ENCODE results near the gene SAXO2.
"Not testable (repeated sequence)": the region's sequence is repeated elsewhere in the genome, so short reads cannot be mapped to it uniquely, and the experiment has no call there.

The SAXO2 gene

GRCh38 chr15:82322488-82322887 lies 59.9 kb downstream of the SAXO2 start:
- H3K27ac ChIP-seq (ENCODE audit: poor library complexity, severe bottlenecking); H3K4me1 ChIP-seq (ENCODE audit: insufficient read depth, poor library complexity, severe bottlenecking); ATAC-seq (ENCODE audit: low read depth); DNase-seq (ENCODE audit: low spot score); H3K9me3 ChIP-seq (ENCODE audit: severe bottlenecking); H3K4me3 ChIP-seq (ENCODE audit: severe bottlenecking); H3K27me3 ChIP-seq (ENCODE audit: insufficient read depth, poor library complexity, severe bottlenecking); H3K36me3 ChIP-seq (ENCODE audit: low read depth): not testable (repeated sequence)

- not testable (repeated sequence) for H3K4me1 ChIP-seq (ENCODE audit: insufficient read depth, poor library complexity, severe bottlenecking); H3K36me3 ChIP-seq (ENCODE audit: low read depth); H3K27me3 ChIP-seq (ENCODE audit: insufficient read depth, poor library complexity, severe bottlenecking); H3K9me3 ChIP-seq (ENCODE audit: severe bottlenecking); H3K27ac ChIP-seq (ENCODE audit: poor library complexity, severe bottlenecking); H3K4me3 ChIP-seq (ENCODE audit: severe bottlenecking); ATAC-seq (ENCODE audit: low read depth)
- DNase-seq (ENCODE audit: low spot score) = peak; percentile 25
Measured at GRCh38 chr15:82324831-82325230, 62.2 kb downstream of the SAXO2 start.

GRCh38 chr15:82325646-82326045 lies 63.0 kb downstream of the SAXO2 start:
- peak; percentile 67 for DNase-seq (ENCODE audit: low spot score)
- not testable (repeated sequence) for H3K27ac ChIP-seq (ENCODE audit: poor library complexity, severe bottlenecking); H3K9me3 ChIP-seq (ENCODE audit: severe bottlenecking); H3K4me1 ChIP-seq (ENCODE audit: insufficient read depth, poor library complexity, severe bottlenecking); H3K27me3 ChIP-seq (ENCODE audit: insufficient read depth, poor library complexity, severe bottlenecking); H3K36me3 ChIP-seq (ENCODE audit: low read depth); ATAC-seq (ENCODE audit: low read depth); H3K4me3 ChIP-seq (ENCODE audit: severe bottlenecking)

- DNase-seq (ENCODE audit: low spot score) = peak; percentile 75
- not testable (repeated sequence) for H3K27me3 ChIP-seq (ENCODE audit: insufficient read depth, poor library complexity, severe bottlenecking); H3K4me1 ChIP-seq (ENCODE audit: insufficient read depth, poor library complexity, severe bottlenecking); H3K36me3 ChIP-seq (ENCODE audit: low read depth); H3K9me3 ChIP-seq (ENCODE audit: severe bottlenecking); H3K4me3 ChIP-seq (ENCODE audit: severe bottlenecking); ATAC-seq (ENCODE audit: low read depth); H3K27ac ChIP-seq (ENCODE audit: poor library complexity, severe bottlenecking)
Measured at GRCh38 chr15:82326896-82327295, 64.3 kb downstream of the SAXO2 start.

- H3K4me3 ChIP-seq (ENCODE audit: severe bottlenecking); H3K27me3 ChIP-seq (ENCODE audit: insufficient read depth, poor library complexity, severe bottlenecking); H3K36me3 ChIP-seq (ENCODE audit: low read depth); H3K9me3 ChIP-seq (ENCODE audit: severe bottlenecking); ATAC-seq (ENCODE audit: low read depth); H3K27ac ChIP-seq (ENCODE audit: poor library complexity, severe bottlenecking); H3K4me1 ChIP-seq (ENCODE audit: insufficient read depth, poor library complexity, severe bottlenecking): not testable (repeated sequence)
- DNase-seq (ENCODE audit: low spot score) = peak; percentile 30
Measured at GRCh38 chr15:82327372-82327771, 64.8 kb downstream of the SAXO2 start.

GRCh38 chr15:82329039-82329438 lies 66.4 kb downstream of the SAXO2 start:
- ATAC-seq (ENCODE audit: low read depth) = peak; percentile 48; the same call in 2 of the 3 replicates
- not testable (repeated sequence) for H3K4me1 ChIP-seq (ENCODE audit: insufficient read depth, poor library complexity, severe bottlenecking); H3K27me3 ChIP-seq (ENCODE audit: insufficient read depth, poor library complexity, severe bottlenecking); H3K27ac ChIP-seq (ENCODE audit: poor library complexity, severe bottlenecking); H3K36me3 ChIP-seq (ENCODE audit: low read depth); DNase-seq (ENCODE audit: low spot score); H3K4me3 ChIP-seq (ENCODE audit: severe bottlenecking); H3K9me3 ChIP-seq (ENCODE audit: severe bottlenecking)

- H3K4me3 ChIP-seq (ENCODE audit: severe bottlenecking); H3K27ac ChIP-seq (ENCODE audit: poor library complexity, severe bottlenecking); H3K4me1 ChIP-seq (ENCODE audit: insufficient read depth, poor library complexity, severe bottlenecking); H3K9me3 ChIP-seq (ENCODE audit: severe bottlenecking); H3K27me3 ChIP-seq (ENCODE audit: insufficient read depth, poor library complexity, severe bottlenecking); ATAC-seq (ENCODE audit: low read depth); DNase-seq (ENCODE audit: low spot score); H3K36me3 ChIP-seq (ENCODE audit: low read depth): not testable (repeated sequence)
Measured at GRCh38 chr15:82330921-82331320, 68.3 kb downstream of the SAXO2 start.

- not testable (repeated sequence) for H3K4me3 ChIP-seq (ENCODE audit: severe bottlenecking); H3K27ac ChIP-seq (ENCODE audit: poor library complexity, severe bottlenecking); DNase-seq (ENCODE audit: low spot score); H3K9me3 ChIP-seq (ENCODE audit: severe bottlenecking); H3K27me3 ChIP-seq (ENCODE audit: insufficient read depth, poor library complexity, severe bottlenecking); H3K36me3 ChIP-seq (ENCODE audit: low read depth); H3K4me1 ChIP-seq (ENCODE audit: insufficient read depth, poor library complexity, severe bottlenecking); ATAC-seq (ENCODE audit: low read depth)
Measured at GRCh38 chr15:82331576-82332304, 69.1 kb downstream of the SAXO2 start.

- not testable (repeated sequence) for ATAC-seq (ENCODE audit: low read depth); H3K4me3 ChIP-seq (ENCODE audit: severe bottlenecking); H3K9me3 ChIP-seq (ENCODE audit: severe bottlenecking); H3K27ac ChIP-seq (ENCODE audit: poor library complexity, severe bottlenecking); H3K36me3 ChIP-seq (ENCODE audit: low read depth); H3K4me1 ChIP-seq (ENCODE audit: insufficient read depth, poor library complexity, severe bottlenecking); DNase-seq (ENCODE audit: low spot score); H3K27me3 ChIP-seq (ENCODE audit: insufficient read depth, poor library complexity, severe bottlenecking)
Measured at GRCh38 chr15:82332711-82333602, 70.3 kb downstream of the SAXO2 start.

- H3K27ac ChIP-seq (ENCODE audit: poor library complexity, severe bottlenecking) = not testable (repeated sequence)
Measured at GRCh38 chr15:82333603-82334553, 71.3 kb downstream of the SAXO2 start.

More at GRCh38 chr15:82333603-82334553, 71.3 kb downstream of the SAXO2 start:
- not testable (repeated sequence) for H3K27me3 ChIP-seq (ENCODE audit: insufficient read depth, poor library complexity, severe bottlenecking); DNase-seq (ENCODE audit: low spot score); H3K9me3 ChIP-seq (ENCODE audit: severe bottlenecking); H3K4me1 ChIP-seq (ENCODE audit: insufficient read depth, poor library complexity, severe bottlenecking); ATAC-seq (ENCODE audit: low read depth); H3K4me3 ChIP-seq (ENCODE audit: severe bottlenecking); H3K36me3 ChIP-seq (ENCODE audit: low read depth)

All from RWPE2 (cell line).